ENCODE results near the gene GPR157.

GRCh38 chr1:9066945-9067807, 61.7 kb downstream of the GPR157 start:
- no peak for TF ChIP-seq CTCF (IDR thresholded peaks at IDR 0.05)
- no peak for TF ChIP-seq POLR2A (IDR thresholded peaks at IDR 0.05)

Measured in uterus (tissue), 2 donors.